Activated CD8-positive, alpha-beta T cell treated with anti-CD3 and anti-CD28 coated beads, Interleukin-2, amount 10 ng/mL, durations not matched to agents 7 days and 5 days (primary cell): ENCODE results near the gene ASB15. TPM values are rescaled to one million over a fixed set of nuclear protein-coding genes. Genes with fewer than 3 reads are reported as not detected.

Experiments
- ATAC-seq: fragments of 150-1000 bp; cut with Tn5 transposase; one replicate; pipeline ENCODE4 v1.10.0; 2021; ENCODE audit warnings: moderate library complexity
- CTCF ChIA-PET: fragments of 350-600 bp; sonication (Branson Sonifier 250); formaldehyde crosslinking; loops from one replicate; lab custom pipeline; 2021; ENCODE audit warnings: antibody characterized with exemption; lab: Charles Lee
- POLR2A ChIA-PET: fragments of 350-600 bp; sonication (Branson Sonifier 250); formaldehyde crosslinking; loops from one replicate; lab custom pipeline; 2021; ENCODE audit warnings: antibody characterized with exemption; lab: Charles Lee
- DNase-seq: peaks from one replicate; pipeline ENCODE4 v3.0.0-alpha.2; 2020
- H3K27ac Mint-ChIP-seq: one replicate; pipeline ENCODE4 v1.8.0; 2021; ENCODE audit warnings: mild to moderate bottlenecking, mixed read lengths
- H3K27me3 Mint-ChIP-seq: one replicate; pipeline ENCODE4 v1.8.0; 2021; ENCODE audit warnings: low read depth, mixed read lengths
- H3K36me3 Mint-ChIP-seq: one replicate; pipeline ENCODE4 v1.8.0; 2021; ENCODE audit warnings: low read depth, mixed read lengths
- H3K4me1 Mint-ChIP-seq: one replicate; pipeline ENCODE4 v1.8.0; 2021; ENCODE audit warnings: low read depth, mixed read lengths
- H3K4me3 Mint-ChIP-seq: one replicate; pipeline ENCODE4 v1.8.0; 2021; ENCODE audit warnings: mild to moderate bottlenecking, mixed read lengths
- H3K9me3 Mint-ChIP-seq: one replicate; pipeline ENCODE4 v1.8.0; 2022; ENCODE audit warnings: mixed read lengths; ENCODE audit not compliant: insufficient read depth
- total RNA-seq, 2 experiments: library from RNA; stranded (reverse); gene quantifications; one replicate each; pipeline ENCODE4 v1.2.3, GENCODE V29; 2021

The ASB15 gene
- total RNA-seq, 2 experiments from 2014 or later = not detected

DNA sequence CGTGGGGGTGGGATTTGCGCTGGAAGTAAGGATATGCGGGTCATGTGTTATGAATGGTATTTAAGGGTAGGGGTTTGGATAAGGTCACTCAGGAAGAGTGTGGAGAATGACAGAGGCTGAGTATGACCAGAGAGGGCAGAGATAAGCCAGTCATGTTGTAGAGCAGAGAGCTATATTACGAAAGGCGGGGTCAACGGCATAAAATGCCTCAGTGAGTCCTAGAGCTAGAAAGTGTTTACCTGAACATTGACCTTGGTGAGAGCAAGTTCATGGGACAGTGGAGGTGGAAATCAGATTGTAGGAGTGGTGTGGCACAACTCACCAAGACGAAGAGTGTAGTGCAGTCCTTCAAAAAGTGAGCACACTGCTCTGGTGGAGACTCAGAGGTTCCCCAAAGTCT, 67.9 kb downstream of the ASB15 start:
- Mint-ChIP-seq H3K4me3 (no peak overlapping the region), H3K9me3 (no peaks in the 10 kb centered on the region), H3K27ac (no peak overlapping the region), H3K27me3 (peaks cover 2% of the 10 kb centered on the region), H3K36me3 (no peaks in the 10 kb centered on the region), H3K4me1 (no peaks in the 10 kb centered on the region)
- no peak for ATAC-seq
- DNase-seq = no peak
- ChIA-PET CTCF (interaction anchor here (1.4 to 1.6 kb wide), 2 partner anchors 13 to 195 kb away, joined by 3 to 4 read pairs; no protein-coding TSS in a partner anchor), POLR2A (no interaction called here)

DNA sequence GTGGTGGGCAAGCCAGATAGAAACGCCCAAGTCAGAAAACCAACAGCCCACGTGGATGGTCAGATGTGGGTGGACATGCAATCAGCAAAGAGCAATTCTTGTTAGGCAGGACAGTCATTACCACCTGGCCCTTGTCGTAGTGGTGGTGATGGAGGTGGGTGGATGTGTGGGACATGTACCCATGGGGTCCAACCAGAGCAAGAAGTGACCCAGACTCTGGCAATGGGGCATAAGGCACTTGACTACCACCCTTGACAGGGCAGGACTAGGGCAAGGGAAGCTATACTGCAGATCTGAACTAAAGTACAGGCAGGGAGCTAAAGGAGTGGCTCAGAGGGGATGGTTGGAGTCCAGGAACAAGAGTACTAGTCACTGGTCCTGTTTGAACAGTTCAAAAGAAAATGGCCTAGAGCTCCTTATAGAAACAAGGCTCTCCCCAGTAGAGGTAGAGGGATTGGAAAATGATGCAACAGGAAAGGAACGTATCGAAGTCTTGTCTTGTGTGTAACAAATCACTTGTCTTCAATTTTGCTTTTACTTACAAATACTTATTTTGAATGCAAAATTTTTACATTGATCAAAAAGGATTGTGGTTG, 71.6 kb downstream of the ASB15 start:
- no peak overlapping the region for H3K27ac Mint-ChIP-seq
- POLR2A ChIA-PET = no interaction called here

DNA sequence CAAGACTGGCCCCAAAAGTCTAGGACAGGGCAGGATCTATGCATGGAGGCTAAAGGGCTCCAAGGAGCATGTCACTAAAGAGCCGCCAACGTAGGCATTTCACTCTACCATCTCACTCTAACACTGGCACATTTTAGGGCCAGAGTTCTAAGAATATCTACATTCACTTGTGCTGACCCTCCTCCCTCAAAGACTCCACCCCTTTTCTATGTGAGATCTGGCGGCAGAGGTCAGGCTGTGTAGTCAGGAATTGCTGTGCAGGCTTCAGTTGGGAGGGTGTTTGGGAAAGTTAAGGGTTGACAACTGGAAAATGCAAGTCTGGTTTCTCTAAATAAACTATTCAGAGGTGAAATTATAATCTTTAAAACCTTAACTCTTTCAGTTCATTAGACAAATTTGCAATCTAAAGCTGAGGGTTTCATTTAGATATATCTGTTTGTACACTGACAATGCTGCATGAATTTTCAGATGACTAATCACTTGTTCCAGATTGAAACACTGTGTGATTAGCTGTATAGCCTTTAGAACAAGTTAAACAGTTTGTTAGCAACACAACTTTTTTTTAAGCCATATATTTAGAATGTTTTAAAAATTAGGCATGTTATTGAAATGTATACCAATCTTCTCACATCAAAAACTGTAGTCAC, 72.3 kb downstream of the ASB15 start:
- ChIA-PET CTCF (interaction anchor here (0.9 kb wide), 1 partner anchor 9 kb away, joined by 3 read pairs; no protein-coding TSS in a partner anchor), POLR2A (no interaction called here)
- Mint-ChIP-seq H3K9me3 (no peaks in the 10 kb centered on the region), H3K4me3 (no peak overlapping the region), H3K4me1 (no peaks in the 10 kb centered on the region), H3K27ac (no peak overlapping the region), H3K27me3 (no peaks in the 10 kb centered on the region), H3K36me3 (no peaks in the 10 kb centered on the region)
- DNase-seq (no peak), ATAC-seq (no peak)

More for the DNA sequence above, 71.6 kb downstream of the ASB15 start:
- no peaks in the 10 kb centered on the region for H3K27me3 Mint-ChIP-seq
- ATAC-seq = no peak
- no peaks in the 10 kb centered on the region for H3K36me3 Mint-ChIP-seq
- CTCF ChIA-PET = interaction anchor here (0.9 kb wide), 1 partner anchor 9 kb away, joined by 3 read pairs; no protein-coding TSS in a partner anchor
- no peak for DNase-seq
- H3K9me3 Mint-ChIP-seq = no peaks in the 10 kb centered on the region
- no peak overlapping the region for H3K4me3 Mint-ChIP-seq
- no peaks in the 10 kb centered on the region for H3K4me1 Mint-ChIP-seq

DNA sequence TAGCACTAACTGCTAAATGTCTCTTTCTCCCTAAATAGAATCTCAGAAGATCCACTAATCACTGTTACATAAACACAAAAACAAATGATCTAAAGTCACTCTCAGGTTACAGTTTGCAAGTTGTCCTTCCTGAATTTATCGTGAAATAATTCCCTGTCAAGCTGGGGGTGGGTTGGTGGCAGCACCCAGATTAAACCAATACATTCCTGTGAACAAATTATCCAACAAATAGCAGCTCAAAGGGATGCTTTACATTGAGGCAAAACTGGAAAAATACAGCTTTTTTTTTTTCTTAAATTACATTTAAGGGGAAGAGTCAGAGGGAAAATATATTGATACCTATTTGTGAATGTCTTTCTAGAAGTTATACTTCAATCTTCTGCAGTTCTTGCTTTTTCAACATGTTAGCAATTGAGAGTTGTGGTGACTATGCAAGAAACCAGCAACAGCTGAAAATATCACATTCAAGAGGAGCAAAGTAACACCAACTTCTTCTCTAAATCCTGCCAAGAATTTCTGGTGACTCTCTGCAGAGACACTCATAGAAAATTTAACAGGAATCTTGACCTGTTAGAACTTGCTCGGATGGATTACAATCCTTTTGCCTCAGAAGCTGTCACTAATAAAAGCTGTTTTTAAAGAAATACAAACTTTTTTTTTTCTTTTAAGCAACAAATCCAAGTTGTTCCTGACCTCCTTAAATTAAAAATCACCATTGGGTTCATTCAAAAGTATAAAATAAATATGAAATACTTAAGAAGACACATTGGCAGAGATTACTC, 73.0 kb downstream of the ASB15 start:
- H3K27me3 Mint-ChIP-seq = no peaks in the 10 kb centered on the region
- peaks cover 5% of the 10 kb centered on the region for H3K36me3 Mint-ChIP-seq
- DNase-seq = no peak
- no peak overlapping the region for H3K4me3 Mint-ChIP-seq
- ChIA-PET POLR2A (no interaction called here), CTCF (no interaction called here)
- no peak for ATAC-seq
- H3K27ac Mint-ChIP-seq = no peak overlapping the region
- H3K4me1 Mint-ChIP-seq = no peaks in the 10 kb centered on the region
- H3K9me3 Mint-ChIP-seq = no peaks in the 10 kb centered on the region

DNA sequence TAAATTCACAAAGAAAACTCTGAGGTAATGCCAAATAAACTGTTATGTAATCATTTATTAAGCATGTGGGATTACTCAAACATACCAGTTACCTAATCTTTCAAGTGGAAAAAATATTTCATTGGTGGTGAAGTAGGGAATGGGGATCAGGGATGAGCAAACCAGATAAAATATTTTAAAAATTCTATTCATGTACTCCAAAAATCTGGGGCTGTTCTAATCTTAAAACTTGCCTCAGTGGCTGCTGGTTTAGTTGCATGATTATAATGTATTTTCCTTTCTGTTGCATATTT, 73.5 kb downstream of the ASB15 start:
- ChIA-PET POLR2A (no interaction called here), CTCF (no interaction called here)
- no peaks in the 10 kb centered on the region for H3K4me1 Mint-ChIP-seq
- H3K4me3 Mint-ChIP-seq = no peak overlapping the region
- ATAC-seq (no peak), DNase-seq (no peak)
- H3K27me3 Mint-ChIP-seq = no peaks in the 10 kb centered on the region
- no peaks in the 10 kb centered on the region for H3K9me3 Mint-ChIP-seq
- H3K27ac Mint-ChIP-seq = no peak overlapping the region
- peaks cover 5% of the 10 kb centered on the region for H3K36me3 Mint-ChIP-seq

DNA sequence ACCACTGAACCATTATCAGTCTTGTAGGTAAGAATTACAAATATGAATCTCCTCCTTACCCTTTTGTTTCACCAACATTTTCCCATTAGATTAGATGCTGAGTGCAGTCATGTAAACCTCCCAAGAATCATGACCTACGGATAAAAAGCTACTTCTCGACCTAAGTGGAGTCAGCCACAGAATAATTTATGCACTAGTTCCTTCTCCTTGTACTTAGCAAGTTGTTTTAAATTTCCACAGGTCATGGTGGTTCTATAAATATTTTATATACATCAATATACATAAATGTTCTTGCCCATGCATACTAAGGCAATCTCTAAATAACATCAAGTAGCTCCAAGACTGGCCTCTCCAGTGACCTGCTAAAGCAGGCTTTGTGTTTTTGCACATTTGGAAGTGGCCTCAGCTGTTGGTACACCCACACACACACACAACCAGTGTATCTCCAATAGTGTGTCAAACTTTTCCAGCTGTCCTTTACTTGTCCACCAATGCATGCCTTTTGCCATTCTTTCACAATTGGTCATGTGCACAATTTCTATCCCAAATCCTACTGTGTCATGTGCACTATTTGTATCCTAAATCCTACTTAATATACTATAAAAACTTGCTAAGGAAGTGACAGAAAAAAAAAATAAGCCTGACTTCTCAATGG, 75.6 kb downstream of the ASB15 start:
- DNase-seq (no peak), ATAC-seq (no peak)
- Mint-ChIP-seq H3K4me3 (no peak overlapping the region), H3K4me1 (no peaks in the 10 kb centered on the region), H3K27me3 (no peaks in the 10 kb centered on the region), H3K9me3 (no peaks in the 10 kb centered on the region), H3K36me3 (peaks cover 6% of the 10 kb centered on the region), H3K27ac (no peak overlapping the region)
- ChIA-PET CTCF (interaction anchor here (1.5 to 1.9 kb wide), 2 partner anchors 25 to 53 kb away, joined by 4 read pairs; no protein-coding TSS in a partner anchor), POLR2A (interaction anchor here (0.8 kb wide), 1 partner anchor 11 kb away, joined by 3 read pairs; no protein-coding TSS in a partner anchor)

DNA sequence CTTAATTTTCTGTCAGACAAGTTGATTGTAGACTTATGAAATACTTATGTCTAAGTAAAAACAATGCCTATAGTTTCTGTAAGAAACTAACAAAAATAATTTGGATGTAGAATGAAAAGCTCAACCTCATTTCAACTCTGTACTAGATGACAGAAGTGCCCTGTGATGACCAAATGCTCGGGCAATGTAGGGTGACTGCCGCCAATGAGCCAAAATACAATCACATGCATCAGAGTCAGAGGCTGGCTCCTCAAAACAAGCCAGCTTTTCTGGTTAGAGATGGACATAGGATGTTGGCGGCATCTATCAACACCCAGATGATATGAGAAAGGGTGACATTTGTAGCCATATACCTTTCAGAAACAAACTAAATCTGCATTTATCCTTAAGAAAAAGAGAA, 78.0 kb downstream of the ASB15 start:
- H3K36me3 Mint-ChIP-seq = peaks cover 13% of the 10 kb centered on the region

DNA sequence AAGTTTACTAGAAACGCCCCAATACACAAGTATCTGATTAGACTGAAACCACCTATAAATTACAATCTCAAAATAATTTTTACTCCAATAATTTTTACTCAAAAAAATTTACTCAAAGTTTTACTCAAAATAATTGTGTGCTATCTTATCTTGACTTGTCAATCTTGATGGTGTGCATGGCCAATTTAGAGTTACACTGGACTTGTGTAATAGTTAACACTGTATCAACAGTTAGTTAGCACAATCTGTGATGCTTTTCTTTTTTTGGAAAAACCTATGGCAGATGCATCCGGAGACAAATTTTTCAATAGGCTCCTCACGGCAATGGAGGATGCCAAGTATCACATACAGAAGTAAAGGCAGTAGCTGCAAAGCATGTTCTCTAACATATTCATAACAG, 79.0 kb downstream of the ASB15 start:
- H3K36me3 Mint-ChIP-seq = peaks cover 13% of the 10 kb centered on the region
- no peak for ATAC-seq
- ChIA-PET POLR2A (no interaction called here), CTCF (interaction anchor here (1.3 kb wide), 1 partner anchor 117 kb away, joined by 4 read pairs; no protein-coding TSS in a partner anchor)
- no peak overlapping the region for H3K4me3 Mint-ChIP-seq
- no peak overlapping the region for H3K27ac Mint-ChIP-seq
- DNase-seq = no peak
- no peaks in the 10 kb centered on the region for H3K4me1 Mint-ChIP-seq
- H3K9me3 Mint-ChIP-seq = no peaks in the 10 kb centered on the region
- H3K27me3 Mint-ChIP-seq = no peaks in the 10 kb centered on the region

More for the DNA sequence above, 78.0 kb downstream of the ASB15 start:
- H3K9me3 Mint-ChIP-seq = no peaks in the 10 kb centered on the region
- POLR2A ChIA-PET = interaction anchor here (0.7 kb wide), 1 partner anchor 741 kb away, joined by 3 read pairs; no protein-coding TSS in a partner anchor
- H3K27me3 Mint-ChIP-seq = no peaks in the 10 kb centered on the region
- H3K27ac Mint-ChIP-seq = no peak overlapping the region
- no peak overlapping the region for H3K4me3 Mint-ChIP-seq
- no peaks in the 10 kb centered on the region for H3K4me1 Mint-ChIP-seq
- ATAC-seq (no peak), DNase-seq (no peak)
- CTCF ChIA-PET = no interaction called here

DNA sequence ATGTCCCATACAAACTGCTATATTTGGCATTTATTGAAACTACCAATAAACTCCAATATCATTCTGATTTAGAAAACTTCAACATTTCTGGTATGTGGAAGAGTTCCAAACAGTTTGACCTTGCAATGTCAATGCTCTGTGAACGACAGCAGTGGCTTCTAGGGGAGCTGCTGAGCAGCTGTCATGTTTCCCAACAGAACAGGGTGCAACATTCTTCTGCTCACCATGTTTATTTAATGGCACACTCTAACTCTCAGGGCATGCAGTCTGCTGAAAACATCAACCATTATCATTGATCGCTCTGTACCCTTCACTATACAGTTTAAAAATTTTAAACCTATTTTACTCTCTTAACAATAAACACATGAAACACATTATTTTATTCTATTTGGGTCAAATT, 79.9 kb downstream of the ASB15 start:
- POLR2A ChIA-PET = no interaction called here
- H3K4me3 Mint-ChIP-seq = no peak overlapping the region
- CTCF ChIA-PET = interaction anchor here (1.3 to 2.0 kb wide), 6 partner anchors 24 to 191 kb away, joined by 3 to 15 read pairs (median 8); partner anchors contain the start of gene WASL
- ATAC-seq = no peak
- no peaks in the 10 kb centered on the region for H3K4me1 Mint-ChIP-seq
- peaks cover 13% of the 10 kb centered on the region for H3K36me3 Mint-ChIP-seq
- H3K27ac Mint-ChIP-seq = no peak overlapping the region
- H3K27me3 Mint-ChIP-seq = no peaks in the 10 kb centered on the region
- no peak for DNase-seq
- no peaks in the 10 kb centered on the region for H3K9me3 Mint-ChIP-seq

DNA sequence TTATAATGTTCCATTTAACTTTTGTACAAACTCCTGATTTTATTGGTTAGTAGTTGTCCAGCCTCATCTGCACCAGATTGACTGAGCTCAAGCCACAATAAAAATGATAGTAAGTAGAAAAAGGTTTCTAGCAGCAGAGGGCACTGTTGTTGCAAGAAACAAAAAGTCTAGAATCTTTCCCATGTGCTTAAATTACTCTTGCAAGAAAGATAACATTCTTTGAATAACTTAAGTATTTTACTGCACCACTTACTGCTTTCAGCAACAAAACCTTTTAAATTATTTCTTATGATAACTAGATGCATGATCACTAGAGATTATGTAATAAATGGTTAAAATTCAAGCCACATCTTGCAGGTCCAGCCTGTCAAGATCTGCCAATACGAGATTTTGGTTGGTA, 81.1 kb downstream of the ASB15 start:
- H3K27me3 Mint-ChIP-seq = no peaks in the 10 kb centered on the region
- ChIA-PET POLR2A (no interaction called here), CTCF (interaction anchor here (0.7 to 2.0 kb wide), 18 partner anchors 9 to 190 kb away, joined by 3 to 15 read pairs (median 6); partner anchors contain the start of gene WASL)
- ATAC-seq (no peak), DNase-seq (peak; percentile 55)
- H3K4me3 Mint-ChIP-seq = no peak overlapping the region
- H3K9me3 Mint-ChIP-seq = no peaks in the 10 kb centered on the region
- H3K36me3 Mint-ChIP-seq = peaks cover 13% of the 10 kb centered on the region
- no peaks in the 10 kb centered on the region for H3K4me1 Mint-ChIP-seq
- H3K27ac Mint-ChIP-seq = no peak overlapping the region

DNA sequence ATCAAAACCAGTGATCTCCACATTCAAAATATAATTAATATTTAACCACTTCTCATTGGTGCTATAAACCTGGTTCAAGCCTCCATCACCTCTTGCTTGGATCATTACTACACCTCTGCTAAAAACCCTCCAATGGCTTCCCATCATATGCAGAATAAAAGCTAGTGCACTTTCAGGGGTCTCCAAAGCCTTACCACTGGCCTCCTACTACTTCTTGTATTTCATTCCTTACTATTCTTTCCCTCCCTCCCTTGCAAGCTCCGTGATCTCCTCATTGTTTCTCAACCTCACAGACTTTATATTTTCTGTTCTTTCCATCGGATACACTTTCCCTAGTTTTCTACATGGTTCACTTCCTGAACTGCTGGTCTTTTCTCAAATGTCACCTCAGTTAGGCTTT, 85.5 kb downstream of the ASB15 start:
- H3K4me1 Mint-ChIP-seq = no peaks in the 10 kb centered on the region
- ChIA-PET CTCF (no interaction called here), POLR2A (interaction anchor here (0.6 kb wide), 1 partner anchor 86 kb away, joined by 3 read pairs; no protein-coding TSS in a partner anchor)
- no peaks in the 10 kb centered on the region for H3K9me3 Mint-ChIP-seq
- H3K27ac Mint-ChIP-seq = no peak overlapping the region
- no peak for DNase-seq
- H3K4me3 Mint-ChIP-seq = no peak overlapping the region
- no peaks in the 10 kb centered on the region for H3K27me3 Mint-ChIP-seq
- H3K36me3 Mint-ChIP-seq = peaks cover 17% of the 10 kb centered on the region
- no peak for ATAC-seq
